OCI-LY1 (cell line): ENCODE results near the gene TMEM256.

ENCODE experiments used
- H2AFZ ChIP-seq: fragments of 200-600 bp; sonication (generic), shearing (Covaris generic); 2 replicates; pipeline ENCODE4 v1.6.0; 2014; ENCODE audit warnings: antibody characterized with exemption, mild to moderate bottlenecking, low read length
- H3F3A ChIP-seq: fragments of 200-600 bp; sonication (generic), shearing (Covaris generic); 2 replicates; pipeline ENCODE4 v1.6.0; 2014; ENCODE audit warnings: mild to moderate bottlenecking, antibody characterized with exemption, low read length, moderate library complexity; ENCODE audit not compliant: insufficient read depth
- H3K27ac ChIP-seq: fragments of 200-600 bp; sonication (generic); 2 replicates; pipeline ENCODE4 v1.5.1; 2014; ENCODE audit warnings: low read length, mixed run types, mild to moderate bottlenecking, low read depth; ENCODE audit not compliant: poor library complexity, severe bottlenecking
- H3K27me3 ChIP-seq: fragments of 200-600 bp; sonication (generic); 2 replicates; pipeline ENCODE4 v1.6.0; 2014; ENCODE audit warnings: antibody characterized with exemption, mild to moderate bottlenecking, low read length, moderate library complexity; ENCODE audit not compliant: insufficient read depth
- H3K36me3 ChIP-seq: fragments of 200-600 bp; sonication (generic); 2 replicates; pipeline ENCODE4 v1.6.1; 2014; ENCODE audit warnings: mild to moderate bottlenecking, antibody characterized with exemption, low read length, moderate library complexity, mixed read lengths; ENCODE audit not compliant: insufficient read depth
- H3K4me1 ChIP-seq: fragments of 200-600 bp; sonication (generic); 2 replicates; pipeline ENCODE4 v1.5.1; 2014; ENCODE audit warnings: mild to moderate bottlenecking, low read length, moderate library complexity; ENCODE audit not compliant: insufficient read depth, severe bottlenecking
- H3K4me2 ChIP-seq: fragments of 200-600 bp; sonication (generic), shearing (Covaris generic); 2 replicates; pipeline ENCODE4 v1.6.1; 2014; ENCODE audit warnings: low read length
- H3K4me3 ChIP-seq: fragments of 200-600 bp; sonication (generic); 2 replicates; pipeline ENCODE4 v1.5.1; 2014; ENCODE audit warnings: low read length, low read depth, mild to moderate bottlenecking, mixed read lengths; ENCODE audit not compliant: poor library complexity, severe bottlenecking
- H3K79me2 ChIP-seq: fragments of 200-600 bp; shearing (Covaris generic); 2 replicates; pipeline ENCODE4 v1.6.1; 2016; ENCODE audit warnings: mixed run types, low read length, mixed read lengths; ENCODE audit not compliant: insufficient read depth
- H3K9ac ChIP-seq: fragments of 200-600 bp; sonication (generic), shearing (Covaris generic); 2 replicates; pipeline ENCODE4 v1.6.1; 2014; ENCODE audit warnings: mild to moderate bottlenecking, low read length, mixed read lengths
- H3K9me2 ChIP-seq: fragments of 200-600 bp; sonication (generic), shearing (Covaris generic); 2 replicates; pipeline ENCODE4 v1.6.1; 2014; ENCODE audit warnings: low read depth, mild to moderate bottlenecking, low read length, mixed read lengths
- H3K9me3 ChIP-seq: fragments of 200-600 bp; shearing (Covaris generic); 2 replicates; pipeline ENCODE4 v1.6.1; 2014; ENCODE audit warnings: low read length, mixed read lengths
- H4K20me1 ChIP-seq: fragments of 200-600 bp; sonication (generic), shearing (Covaris generic); 2 replicates; pipeline ENCODE4 v1.6.0; 2016; ENCODE audit warnings: mild to moderate bottlenecking, low read length; ENCODE audit not compliant: insufficient read depth
- EZH2 ChIP-seq: fragments of 200-600 bp; sonication (generic), shearing (Covaris generic); IDR thresholded peaks from 2 replicates; pipeline ENCODE4 v1.8.0; 2017; ENCODE audit warnings: borderline replicate concordance, mixed run types, mild to moderate bottlenecking, antibody characterized with exemption, low read length, moderate library complexity, mixed read lengths
- TF ChIP-seq, protein P1 (sequence below): fragments of 200-600 bp; sonication (generic), shearing (Covaris generic); IDR thresholded peaks from 2 replicates; pipeline ENCODE4 v1.5.1; 2017; ENCODE audit warnings: mild to moderate bottlenecking, antibody characterized with exemption, low read length, moderate library complexity, mixed read lengths

Gene TMEM256

DNA sequence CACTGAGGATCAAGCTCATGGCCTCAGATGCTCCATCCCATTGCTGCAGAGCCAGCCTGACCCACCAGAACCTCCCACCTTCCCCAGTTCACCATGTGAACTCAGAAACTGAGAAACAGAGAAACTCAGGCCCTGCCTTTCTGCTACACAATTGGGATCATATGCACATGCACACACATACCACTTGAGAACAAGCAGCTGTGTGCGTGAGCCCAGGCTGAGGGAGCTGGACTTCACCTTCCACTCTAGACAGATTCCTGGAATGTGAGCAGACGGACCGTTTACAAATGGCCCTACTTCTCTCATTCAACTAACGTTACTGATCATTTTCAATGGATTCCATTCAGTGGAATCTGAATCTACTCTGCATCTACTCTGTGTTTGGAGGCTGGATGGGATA is 19.8 kb upstream of the TMEM256 start:
- Histone ChIP-seq H3K27ac (no peak overlapping the region), H3K9me2 (no peaks in the 10 kb centered on the region), H3K9ac (no peak overlapping the region), H3K4me2 (no peak overlapping the region), H4K20me1 (no peaks in the 10 kb centered on the region), H2AFZ (no peak overlapping the region), H3K9me3 (no peaks in the 10 kb centered on the region), H3K4me1 (no peaks in the 10 kb centered on the region), H3F3A (no peaks in the 10 kb centered on the region), H3K27me3 (peaks cover 8% of the 10 kb centered on the region; the same call in 1 of the 2 replicates), H3K36me3 (no peaks in the 10 kb centered on the region), H3K79me2 (no peaks in the 10 kb centered on the region), H3K4me3 (no peak overlapping the region)
- TF ChIP-seq, protein P1, sequence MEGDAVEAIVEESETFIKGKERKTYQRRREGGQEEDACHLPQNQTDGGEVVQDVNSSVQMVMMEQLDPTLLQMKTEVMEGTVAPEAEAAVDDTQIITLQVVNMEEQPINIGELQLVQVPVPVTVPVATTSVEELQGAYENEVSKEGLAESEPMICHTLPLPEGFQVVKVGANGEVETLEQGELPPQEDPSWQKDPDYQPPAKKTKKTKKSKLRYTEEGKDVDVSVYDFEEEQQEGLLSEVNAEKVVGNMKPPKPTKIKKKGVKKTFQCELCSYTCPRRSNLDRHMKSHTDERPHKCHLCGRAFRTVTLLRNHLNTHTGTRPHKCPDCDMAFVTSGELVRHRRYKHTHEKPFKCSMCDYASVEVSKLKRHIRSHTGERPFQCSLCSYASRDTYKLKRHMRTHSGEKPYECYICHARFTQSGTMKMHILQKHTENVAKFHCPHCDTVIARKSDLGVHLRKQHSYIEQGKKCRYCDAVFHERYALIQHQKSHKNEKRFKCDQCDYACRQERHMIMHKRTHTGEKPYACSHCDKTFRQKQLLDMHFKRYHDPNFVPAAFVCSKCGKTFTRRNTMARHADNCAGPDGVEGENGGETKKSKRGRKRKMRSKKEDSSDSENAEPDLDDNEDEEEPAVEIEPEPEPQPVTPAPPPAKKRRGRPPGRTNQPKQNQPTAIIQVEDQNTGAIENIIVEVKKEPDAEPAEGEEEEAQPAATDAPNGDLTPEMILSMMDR: no peak
- no peak for TF ChIP-seq EZH2

DNA sequence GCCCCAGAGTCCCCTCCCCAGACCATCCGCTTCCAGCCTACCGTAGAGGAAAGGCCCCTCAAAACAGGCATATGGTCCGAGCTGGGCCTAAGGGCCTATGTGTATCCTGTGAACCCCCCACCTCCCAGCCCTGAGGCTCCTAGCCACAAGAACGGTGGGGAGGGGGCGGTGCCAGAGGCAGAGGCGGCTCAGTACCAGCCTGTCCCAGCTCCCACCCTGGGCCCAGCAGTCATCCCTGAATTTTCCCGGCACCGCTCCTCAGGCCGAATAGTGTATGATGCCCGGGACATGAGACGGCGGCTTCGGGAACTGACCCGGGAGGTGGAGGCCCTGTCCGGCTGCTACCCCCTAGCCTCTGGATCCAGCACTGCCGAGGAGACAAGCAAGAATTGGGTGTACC is 17.3 kb upstream of the TMEM256 start:
- Histone ChIP-seq H4K20me1 (no peaks in the 10 kb centered on the region), H3F3A (no peaks in the 10 kb centered on the region)

DNA sequence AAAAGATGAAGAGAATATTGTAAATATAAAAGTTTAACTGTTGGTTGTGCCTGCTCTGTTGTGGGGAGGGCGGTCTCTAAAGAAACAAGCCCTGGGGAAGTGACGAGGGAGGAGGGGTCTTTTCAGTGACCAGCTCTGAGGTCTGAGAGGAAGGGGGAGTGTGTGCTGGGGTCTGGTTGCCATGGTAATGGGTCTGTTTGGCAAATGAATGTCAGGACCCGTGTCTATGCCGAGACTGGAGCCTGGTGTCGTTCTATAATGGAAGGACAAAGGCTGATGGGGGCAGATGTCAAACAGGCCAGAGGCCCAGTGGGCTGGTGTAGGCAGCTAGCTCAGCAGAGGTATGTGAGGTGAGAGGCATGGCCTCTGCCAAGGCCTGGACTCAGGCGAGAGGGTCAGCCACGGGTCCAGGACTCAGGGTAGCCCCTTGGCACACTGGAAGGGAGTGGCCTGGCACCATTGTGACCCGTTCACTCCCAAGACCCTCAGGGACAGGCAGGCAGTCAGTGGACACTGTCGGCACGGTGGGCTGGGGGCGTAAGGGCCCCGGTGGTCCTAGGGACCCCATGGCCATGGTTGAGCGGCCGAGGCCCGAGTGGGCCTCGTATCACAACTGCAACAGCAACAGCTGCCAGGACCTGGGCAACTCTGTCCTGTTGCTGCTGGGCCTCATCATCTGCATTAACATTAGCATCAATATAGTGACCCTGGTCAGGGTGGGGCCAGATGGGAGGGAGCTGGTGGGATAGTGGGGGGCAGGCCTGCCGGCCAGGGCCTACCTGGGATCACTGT is 16.1 kb upstream of the TMEM256 start, which contains the start of gene SPEM1:
Gene SPEM1, plus strand, starts transcription at position 506 of the 792 bp plus-strand sequence. Its CDS starts 61 bp downstream, at position 567.
- H3K9ac ChIP-seq: no peak within 1 kb of the TSS
- H3K4me1 ChIP-seq: no peaks in the 10 kb centered on the region
- H3K79me2 ChIP-seq: no peaks in the 10 kb centered on the region
- H3K36me3 ChIP-seq: no peaks in the 10 kb centered on the region
- H4K20me1 ChIP-seq: no peaks in the 10 kb centered on the region
- no peaks in the 10 kb centered on the region for H3K9me2 ChIP-seq
- H2AFZ ChIP-seq: no peak within 1 kb of the TSS
- TF ChIP-seq, protein P1: no peak
- no peak for TF ChIP-seq EZH2
- no peak within 1 kb of the TSS for H3K27ac ChIP-seq
- H3K9me3 ChIP-seq: no peaks in the 10 kb centered on the region
- no peaks in the 10 kb centered on the region for H3F3A ChIP-seq
- H3K4me2 ChIP-seq: no peak within 1 kb of the TSS
- H3K4me3 ChIP-seq: no peak within 1 kb of the TSS
- peaks cover 21% of the 10 kb centered on the region; the same call in 1 of the 2 replicates for H3K27me3 ChIP-seq

More for the DNA sequence above, 17.3 kb upstream of the TMEM256 start:
- Histone ChIP-seq H3K4me3 (no peak overlapping the region), H3K27ac (no peak overlapping the region), H3K36me3 (no peaks in the 10 kb centered on the region), H3K9me2 (no peaks in the 10 kb centered on the region), H3K9me3 (no peaks in the 10 kb centered on the region), H3K4me2 (no peak overlapping the region), H3K79me2 (no peaks in the 10 kb centered on the region), H3K9ac (no peak overlapping the region), H3K4me1 (no peaks in the 10 kb centered on the region), H2AFZ (no peak overlapping the region), H3K27me3 (peaks cover 17% of the 10 kb centered on the region; the same call in 1 of the 2 replicates)
- TF ChIP-seq EZH2: no peak
- TF ChIP-seq, protein P1: no peak
